ENCODE data around the gene KCNC3. TPM values are rescaled to one million over a fixed set of nuclear protein-coding genes. Genes with fewer than 3 reads are reported as not detected.

The KCNC3 gene
- 1 to 10 TPM in 4 of 5 donors, under 1 TPM in 1; 0.75 to 4.3 (median 1.5) TPM for total RNA-seq
- total RNA-seq (2013), result 0.41 TPM
- 0.12 to 2.1 (median 0.85) reads per million in 29 experiments for total RNA-seq

GRCh38 chr19:50329146-50329925, at the start of gene KCNC3:
Gene KCNC3, minus strand, starts transcription at chr19:50329377. Its CDS starts 295 bp downstream, at chr19:50329082.
- WGBS (ENCODE audit: insufficient coverage), result 7% methylated on average over 28 of the region's 43 CpGs
- Histone ChIP-seq H3K36me3 (ENCODE audit: control insufficient read depth in 2 of 2, extremely low read depth in 1 of 2, insufficient read depth in 1 of 2, low read length in 1 of 2) (no peaks in the 10 kb centered on the region), H3K4me1 (ENCODE audit: control insufficient read depth in 1 of 2, extremely low read depth in 1 of 2, insufficient read depth in 2 of 2, low read length in 2 of 2) (peaks cover 3 to 85% of the 10 kb centered on the region in 2 experiments), H3K27ac (ENCODE audit: low read length) (peak within 1 kb of the TSS; percentile 28), H3K9me3 (no peaks in the 10 kb centered on the region), H3K27me3 (replicated peaks in 1 of 2; ENCODE audit: control insufficient read depth in 2 of 2, extremely low read depth in 1 of 2, insufficient read depth in 2 of 2, low read length in 1 of 2) (peaks cover 8 to 88% of the 10 kb centered on the region in 2 experiments), H3K4me3 (ENCODE audit: control insufficient read depth in 1 of 2, extremely low read depth in 1 of 2, low read length in 1 of 2) (peak within 1 kb of the TSS; percentile 15 to 36)
- ATAC-seq (replicated peaks in 1 of 4) (peak; percentile 54 to 69 (median 60)), DNase-seq (peak; percentile 51 to 93 (median 84))
- CTCF ChIA-PET, result interaction anchor here (0.6 to 1.4 kb wide), 6 partner anchors 12 to 396 kb away, joined by 3 to 6 read pairs (median 4); partner anchors contain the start of gene JOSD2 (in 1 of the 2)
- POLR2A ChIA-PET, result interaction anchor here in 1 of 2 donors (0.6 kb wide), 2 partner anchors 11 to 53 kb away, joined by 4 to 5 read pairs; no protein-coding TSS in a partner anchor
- H3K4me3 Mint-ChIP-seq, result peak within 1 kb of the TSS; percentile 69 to 84 (median 81)
- peaks cover 51 to 60% of the 10 kb centered on the region in 2 donors for H3K27me3 Mint-ChIP-seq
- H3K36me3 Mint-ChIP-seq, result peaks cover 4% of the 10 kb centered on the region
- H3K27ac Mint-ChIP-seq, result peak within 1 kb of the TSS; percentile 73 to 92
- peaks cover 54 to 75% (median 58%) of the 10 kb centered on the region in 3 donors for H3K4me1 Mint-ChIP-seq
- peaks cover 3 to 10% (median 5%) of the 10 kb centered on the region in 3 donors for H3K9me3 Mint-ChIP-seq

- 95% methylated on average over 10 of the region's 10 CpGs for WGBS (ENCODE audit: insufficient coverage)
These were observed 49.7 kb upstream of the KCNC3 start for GRCh38 chr19:50378863-50379236.

GRCh38 chr19:50378169-50378862, 49.1 kb upstream of the KCNC3 start:
- H3K4me3 Mint-ChIP-seq, result peak overlapping the region; percentile 66 to 100 (median 91)
- no peaks in the 10 kb centered on the region for H3K27me3 Mint-ChIP-seq
- WGBS (ENCODE audit: insufficient coverage), result 99% methylated on average over 30 of the region's 36 CpGs
- CTCF ChIA-PET, result interaction anchor here in 1 of 2 donors (0.7 kb wide), 1 partner anchor 21 kb away, joined by 3 read pairs; no protein-coding TSS in a partner anchor
- H3K4me1 ChIP-seq (ENCODE audit: control insufficient read depth in 1 of 2, extremely low read depth in 1 of 2, insufficient read depth in 2 of 2, low read length in 2 of 2), result peaks cover 0 to 27% of the 10 kb centered on the region in 2 experiments
- peaks cover 18 to 37% (median 28%) of the 10 kb centered on the region in 3 donors for H3K4me1 Mint-ChIP-seq
- DNase-seq (no peak), ATAC-seq (replicated peaks in 1 of 4) (no peak)
- H3K27ac ChIP-seq (ENCODE audit: low read length), result no peak overlapping the region
- POLR2A ChIA-PET, result no interaction called here
- H3K9me3 Mint-ChIP-seq, result no peaks in the 10 kb centered on the region
- no peaks in the 10 kb centered on the region for H3K9me3 ChIP-seq
- peaks cover 10 to 57% of the 10 kb centered on the region in 2 donors for H3K36me3 ChIP-seq (ENCODE audit: control insufficient read depth in 2 of 2, extremely low read depth in 1 of 2, insufficient read depth in 1 of 2, low read length in 1 of 2)
- no peak overlapping the region for H3K4me3 ChIP-seq (ENCODE audit: control insufficient read depth in 1 of 2, extremely low read depth in 1 of 2, low read length in 1 of 2)
- no peaks in the 10 kb centered on the region for H3K27me3 ChIP-seq (replicated peaks in 1 of 2; ENCODE audit: control insufficient read depth in 2 of 2, extremely low read depth in 1 of 2, insufficient read depth in 2 of 2, low read length in 1 of 2)
- no peak overlapping the region for H3K27ac Mint-ChIP-seq
- peaks cover 26% of the 10 kb centered on the region for H3K36me3 Mint-ChIP-seq

More at GRCh38 chr19:50378863-50379236, 49.7 kb upstream of the KCNC3 start:
- no peaks in the 10 kb centered on the region for H3K9me3 Mint-ChIP-seq
- ATAC-seq (replicated peaks in 1 of 4), result no peak
- H3K27ac Mint-ChIP-seq, result no peak overlapping the region
- H3K36me3 Mint-ChIP-seq, result peaks cover 26% of the 10 kb centered on the region
- peaks cover 0 to 32% of the 10 kb centered on the region in 2 experiments for H3K4me1 ChIP-seq (ENCODE audit: control insufficient read depth in 1 of 2, extremely low read depth in 1 of 2, insufficient read depth in 2 of 2, low read length in 2 of 2)
- no peak overlapping the region for H3K4me3 ChIP-seq (ENCODE audit: control insufficient read depth in 1 of 2, extremely low read depth in 1 of 2, low read length in 1 of 2)
- peaks cover 24 to 42% (median 33%) of the 10 kb centered on the region in 3 donors for H3K4me1 Mint-ChIP-seq
- H3K27ac ChIP-seq (ENCODE audit: low read length), result no peak overlapping the region
- ChIA-PET POLR2A (no interaction called here), CTCF (no interaction called here)
- H3K9me3 ChIP-seq, result no peaks in the 10 kb centered on the region
- H3K27me3 ChIP-seq (replicated peaks in 1 of 2; ENCODE audit: control insufficient read depth in 2 of 2, extremely low read depth in 1 of 2, insufficient read depth in 2 of 2, low read length in 1 of 2), result no peaks in the 10 kb centered on the region
- no peak overlapping the region for H3K4me3 Mint-ChIP-seq
- DNase-seq, result no peak
- H3K36me3 ChIP-seq (ENCODE audit: control insufficient read depth in 2 of 2, extremely low read depth in 1 of 2, insufficient read depth in 1 of 2, low read length in 1 of 2), result peaks cover 10 to 57% of the 10 kb centered on the region in 2 donors
- H3K27me3 Mint-ChIP-seq, result no peaks in the 10 kb centered on the region

- H3K4me3 Mint-ChIP-seq, result peak overlapping the region; percentile 76 to 100 (median 91)
- peaks cover 16 to 32% (median 25%) of the 10 kb centered on the region in 3 donors for H3K4me1 Mint-ChIP-seq
- Histone ChIP-seq H3K4me1 (ENCODE audit: control insufficient read depth in 1 of 2, extremely low read depth in 1 of 2, insufficient read depth in 2 of 2, low read length in 2 of 2) (peaks cover 0 to 24% of the 10 kb centered on the region in 2 experiments), H3K4me3 (ENCODE audit: control insufficient read depth in 1 of 2, extremely low read depth in 1 of 2, low read length in 1 of 2) (no peak overlapping the region), H3K27me3 (replicated peaks in 1 of 2; ENCODE audit: control insufficient read depth in 2 of 2, extremely low read depth in 1 of 2, insufficient read depth in 2 of 2, low read length in 1 of 2) (no peaks in the 10 kb centered on the region), H3K27ac (ENCODE audit: low read length) (peak overlapping the region; percentile 70), H3K9me3 (no peaks in the 10 kb centered on the region), H3K36me3 (ENCODE audit: control insufficient read depth in 2 of 2, extremely low read depth in 1 of 2, insufficient read depth in 1 of 2, low read length in 1 of 2) (peaks cover 10 to 53% of the 10 kb centered on the region in 2 donors)
- H3K27me3 Mint-ChIP-seq, result no peaks in the 10 kb centered on the region
- H3K36me3 Mint-ChIP-seq, result peaks cover 26% of the 10 kb centered on the region
- ATAC-seq (replicated peaks in 1 of 4), result no peak
- POLR2A ChIA-PET, result no interaction called here
- no peaks in the 10 kb centered on the region for H3K9me3 Mint-ChIP-seq
- H3K27ac Mint-ChIP-seq, result peak overlapping the region in 1 of 2 donors; percentile 82
- CTCF ChIA-PET, result interaction anchor here in 1 of 2 donors (0.7 kb wide), 1 partner anchor 20 kb away, joined by 3 read pairs; no protein-coding TSS in a partner anchor
- 83% methylated on average over 2 of the region's 9 CpGs for WGBS (ENCODE audit: insufficient coverage)
- no peak for DNase-seq
These were observed 48.3 kb upstream of the KCNC3 start for GRCh38 chr19:50377517-50377916.

GRCh38 chr19:50377051-50377461, 47.9 kb upstream of the KCNC3 start:
- Mint-ChIP-seq H3K36me3 (peaks cover 26% of the 10 kb centered on the region), H3K4me3 (peak overlapping the region; percentile 76 to 100 (median 91)), H3K9me3 (no peaks in the 10 kb centered on the region), H3K27me3 (no peaks in the 10 kb centered on the region), H3K27ac (peak overlapping the region; percentile 59 to 82), H3K4me1 (peaks cover 16 to 32% (median 25%) of the 10 kb centered on the region in 3 donors)
- peaks cover 0 to 24% of the 10 kb centered on the region in 2 experiments for H3K4me1 ChIP-seq (ENCODE audit: control insufficient read depth in 1 of 2, extremely low read depth in 1 of 2, insufficient read depth in 2 of 2, low read length in 2 of 2)
- POLR2A ChIA-PET, result no interaction called here
- ATAC-seq (replicated peaks in 1 of 4) (peak in 3 of 4 experiments; percentile 4 to 28 (median 9)), DNase-seq (peak in 34 of 35 experiments; percentile 30 to 71 (median 58))
- peaks cover 10 to 48% of the 10 kb centered on the region in 2 donors for H3K36me3 ChIP-seq (ENCODE audit: control insufficient read depth in 2 of 2, extremely low read depth in 1 of 2, insufficient read depth in 1 of 2, low read length in 1 of 2)
- CTCF ChIA-PET, result no interaction called here
- WGBS (ENCODE audit: insufficient coverage), result 64% methylated on average over 3 of the region's 7 CpGs
- H3K27ac ChIP-seq (ENCODE audit: low read length), result peak overlapping the region; percentile 70
- H3K4me3 ChIP-seq (ENCODE audit: control insufficient read depth in 1 of 2, extremely low read depth in 1 of 2, low read length in 1 of 2), result no peak overlapping the region
- H3K9me3 ChIP-seq, result no peaks in the 10 kb centered on the region
- no peaks in the 10 kb centered on the region for H3K27me3 ChIP-seq (replicated peaks in 1 of 2; ENCODE audit: control insufficient read depth in 2 of 2, extremely low read depth in 1 of 2, insufficient read depth in 2 of 2, low read length in 1 of 2)

All from T-cell (primary cell).